GM19468 (cell line): ENCODE measurements around the gene TLK2.
"Not testable (repeated sequence)": the region's sequence is repeated elsewhere in the genome, so short reads cannot be mapped to it uniquely, and the experiment has no call there.

Experiments
- ATAC-seq: cut with Tn5 transposase; IDR thresholded peaks from one replicate; pipeline ENCODE4 v1.9.1; 2021; ENCODE audit warnings: mild to moderate bottlenecking, moderate library complexity, moderate number of reproducible peaks; ENCODE audit not compliant: unreplicated experiment; ENCODE audit errors: extremely low read depth

Gene TLK2

DNA sequence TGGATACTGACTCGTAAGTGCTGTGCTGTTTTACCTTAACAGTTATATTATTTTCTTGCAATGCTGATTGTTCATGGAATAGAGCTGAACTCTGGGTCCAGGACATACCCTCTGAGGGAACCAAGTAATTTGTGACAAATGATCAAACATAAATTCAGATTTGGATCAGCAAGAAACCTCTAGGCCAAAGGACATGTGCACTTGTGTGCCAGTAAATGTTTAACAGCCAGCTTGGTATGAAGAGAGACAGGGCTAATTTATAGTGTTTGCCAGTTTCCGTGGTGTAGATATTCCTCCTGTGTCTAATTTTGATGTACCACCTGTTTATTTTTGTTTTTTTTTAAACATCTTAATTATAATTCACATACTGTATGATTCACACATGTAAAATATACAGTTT lies 118.0 kb downstream of the TLK2 start:
- ATAC-seq: no peak

DNA sequence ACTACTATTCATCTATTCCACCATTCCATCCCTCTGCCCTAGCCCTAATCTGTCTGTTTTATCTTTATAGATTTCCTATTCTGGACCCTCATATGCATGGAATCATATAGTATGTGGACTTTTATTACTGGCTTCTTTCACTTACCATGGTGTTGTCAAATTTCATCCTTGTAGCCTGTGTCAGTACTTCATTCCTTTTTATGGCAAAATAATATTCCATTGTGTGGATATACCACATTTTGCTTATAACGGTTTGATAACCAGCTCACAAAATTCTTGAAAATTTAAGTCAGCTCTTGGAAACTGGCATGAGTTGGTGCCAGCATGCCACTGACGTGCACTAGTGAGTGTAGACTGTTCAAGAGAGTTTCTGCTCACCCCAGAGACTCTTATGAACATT lies 118.5 kb downstream of the TLK2 start:
- ATAC-seq: no peak

DNA sequence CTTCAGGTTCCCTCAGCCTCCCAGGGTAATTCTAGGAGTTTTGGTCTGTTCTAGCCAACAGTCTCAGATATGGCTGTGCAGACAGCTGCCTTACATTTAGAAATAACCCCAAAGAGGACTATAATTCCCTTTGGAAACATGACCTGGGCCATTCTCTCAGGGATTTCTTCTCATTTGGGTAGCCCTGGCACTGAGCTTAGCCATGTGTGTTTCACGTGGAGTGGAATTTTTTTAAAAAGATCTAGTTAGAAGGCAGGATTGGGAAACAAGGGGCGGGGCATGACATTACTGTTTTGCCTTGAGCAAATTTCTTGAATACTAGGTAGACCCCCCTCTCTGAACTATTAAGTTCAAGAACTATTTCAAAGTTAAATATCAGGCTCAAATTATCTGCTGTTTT lies 119.3 kb downstream of the TLK2 start:
- ATAC-seq: no peak

DNA sequence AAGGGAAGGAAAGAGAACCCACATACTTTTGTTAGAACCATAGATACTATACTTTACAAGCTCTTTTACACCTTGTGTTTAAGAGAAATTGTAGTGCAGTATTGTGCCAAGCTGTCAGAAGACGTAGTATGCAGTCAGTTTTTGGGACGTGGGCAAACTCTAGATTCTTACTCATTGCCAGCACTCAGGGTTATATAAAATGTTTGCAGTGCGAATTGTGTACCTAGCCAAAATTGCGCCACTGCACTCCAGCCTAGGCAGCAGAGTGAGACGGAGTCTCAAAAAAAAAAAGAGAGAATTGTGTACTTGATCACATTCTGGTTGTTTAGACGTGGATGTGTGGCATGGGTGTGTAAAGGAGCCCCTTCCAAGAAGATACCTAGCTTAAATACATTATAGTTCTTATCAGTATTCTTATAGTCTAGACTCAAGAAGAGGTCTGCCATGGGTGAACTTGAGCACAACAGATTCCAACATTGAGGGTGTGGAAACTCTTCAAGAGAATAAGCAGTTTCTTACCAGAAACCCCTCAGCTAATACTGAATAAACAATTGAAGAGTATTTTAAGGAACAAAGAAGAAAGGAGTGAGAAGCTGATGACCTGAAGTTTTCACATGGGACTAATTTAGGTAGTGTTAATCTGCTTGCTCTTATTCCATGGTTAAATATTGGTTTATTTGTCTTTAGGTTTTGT lies 121.5 kb downstream of the TLK2 start:
- ATAC-seq: no peak

DNA sequence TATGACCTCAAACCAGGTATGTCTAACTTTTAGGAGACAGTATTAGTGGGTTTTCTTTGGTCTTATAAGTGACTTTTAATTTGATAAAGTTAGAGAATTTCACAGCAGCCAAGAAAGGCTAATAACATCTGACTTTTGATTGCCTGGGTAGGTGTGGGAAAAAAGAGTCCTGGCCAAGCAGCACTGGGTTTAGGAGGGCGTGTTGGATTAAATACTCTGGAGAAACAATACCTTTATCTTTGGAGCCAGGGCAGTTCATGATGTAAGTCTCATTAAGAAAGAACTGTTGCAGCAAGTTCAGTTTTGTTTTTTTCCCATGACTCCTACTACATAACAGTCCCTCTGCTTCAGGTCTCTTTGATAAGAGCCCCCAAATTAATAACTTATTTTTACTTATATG lies 122.2 kb downstream of the TLK2 start:
- ATAC-seq: no peak

DNA sequence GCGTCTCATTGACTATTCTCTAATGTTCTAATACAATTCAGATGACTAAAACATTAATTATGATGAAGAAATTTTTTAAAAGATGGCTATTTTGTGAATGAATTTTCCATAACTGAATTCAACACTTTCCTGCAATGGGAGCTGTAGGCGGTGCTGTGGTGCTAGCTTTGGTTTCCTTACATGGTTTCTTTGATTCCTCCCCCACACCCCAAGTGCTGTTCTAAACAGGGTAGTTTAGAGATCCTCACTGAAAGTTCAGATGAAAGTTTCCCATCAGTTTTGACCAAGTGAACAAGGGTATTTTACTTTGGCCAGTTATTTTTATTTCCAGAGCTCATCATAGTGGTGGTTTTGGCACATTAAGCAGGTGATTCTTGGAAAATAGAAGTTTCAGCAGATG lies 122.8 kb downstream of the TLK2 start:
- no peak for ATAC-seq

DNA sequence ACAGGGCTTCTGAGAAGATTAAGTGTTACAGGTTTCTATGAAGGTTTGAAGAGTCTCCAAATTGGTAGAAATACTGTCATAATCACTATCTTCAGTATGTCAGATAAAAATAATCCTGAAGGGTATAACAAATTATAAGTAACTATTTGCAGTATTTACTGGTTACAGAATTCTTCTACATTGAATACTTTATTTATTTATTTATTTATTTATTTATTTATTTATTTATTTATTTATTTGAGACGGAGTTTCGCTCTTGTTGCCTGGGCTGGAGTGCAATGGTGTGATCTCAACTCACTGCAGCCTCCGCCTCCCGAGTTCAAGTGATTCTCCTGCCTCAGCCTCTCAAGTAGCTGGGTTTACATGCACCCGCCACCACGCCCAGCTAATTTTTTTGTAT lies 125.2 kb downstream of the TLK2 start:
- ATAC-seq: not testable (repeated sequence)

DNA sequence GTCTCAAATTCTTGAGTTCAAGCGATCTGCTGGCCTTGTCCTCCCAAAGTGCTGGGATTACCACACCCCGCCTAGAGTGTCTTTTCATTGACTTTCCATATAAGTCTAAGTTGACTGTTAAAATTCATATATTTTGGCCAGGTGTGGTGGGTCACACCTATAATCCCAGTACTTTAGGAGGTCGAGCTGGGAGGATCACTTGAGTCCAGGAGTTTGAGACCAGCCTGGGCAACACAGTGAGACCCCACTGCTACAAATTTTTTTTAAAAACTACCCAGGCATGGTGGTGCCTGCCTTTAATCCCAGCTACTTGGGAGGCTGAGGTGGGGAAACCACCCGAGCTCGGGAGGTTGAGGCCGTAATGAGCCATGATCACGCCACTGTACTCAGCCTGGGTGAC lies 127.0 kb downstream of the TLK2 start:
- no peak for ATAC-seq

DNA sequence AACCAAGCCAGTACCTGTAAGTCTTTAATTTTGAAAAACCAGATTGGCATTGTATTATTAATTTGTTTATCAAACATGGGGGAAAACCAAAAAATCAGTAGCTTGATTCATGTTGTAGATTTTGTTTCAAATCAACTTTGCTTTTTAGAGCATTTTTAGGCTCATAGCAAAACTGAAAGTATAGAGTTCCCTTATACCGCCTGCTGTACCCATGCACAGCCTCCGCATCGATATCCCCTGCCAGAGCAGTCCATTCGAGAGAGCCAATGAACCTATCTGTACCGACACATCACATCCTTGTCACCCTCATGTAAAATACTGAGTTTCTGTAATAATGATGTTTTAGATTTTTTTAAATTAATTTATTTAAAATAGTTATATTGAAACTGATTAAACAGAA lies 132.7 kb downstream of the TLK2 start:
- no peak for ATAC-seq

DNA sequence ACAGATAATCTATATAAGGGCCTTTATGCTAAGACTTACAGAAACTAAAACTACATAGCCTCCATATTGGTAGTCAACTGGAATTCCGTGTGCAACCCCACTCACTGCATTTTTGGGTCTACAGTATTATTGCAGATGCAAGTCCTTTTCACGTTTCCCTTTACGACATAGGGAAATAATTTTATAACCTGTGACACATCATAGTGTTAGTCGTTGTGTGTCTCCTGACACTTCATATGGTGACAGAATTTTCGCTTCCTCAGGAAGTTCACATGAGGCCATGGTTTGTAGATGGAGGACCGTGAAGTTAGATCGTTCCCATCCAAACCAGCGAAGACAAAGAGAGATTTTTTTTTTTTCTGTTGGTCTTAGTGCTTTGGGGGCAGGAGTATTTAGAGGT lies 133.1 kb downstream of the TLK2 start:
- ATAC-seq: no peak

DNA sequence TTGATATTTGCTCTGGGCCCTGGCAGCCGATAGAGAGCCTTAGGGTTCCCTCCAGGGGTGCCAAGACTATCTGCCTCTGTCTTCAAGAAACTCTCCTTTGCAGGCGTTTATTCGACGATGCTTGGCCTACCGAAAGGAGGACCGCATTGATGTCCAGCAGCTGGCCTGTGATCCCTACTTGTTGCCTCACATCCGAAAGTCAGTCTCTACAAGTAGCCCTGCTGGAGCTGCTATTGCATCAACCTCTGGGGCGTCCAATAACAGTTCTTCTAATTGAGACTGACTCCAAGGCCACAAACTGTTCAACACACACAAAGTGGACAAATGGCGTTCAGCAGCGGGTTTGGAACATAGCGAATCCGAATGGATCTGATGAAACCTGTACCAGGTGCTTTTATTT lies 133.7 kb downstream of the TLK2 start:
- not testable (repeated sequence) for ATAC-seq

DNA sequence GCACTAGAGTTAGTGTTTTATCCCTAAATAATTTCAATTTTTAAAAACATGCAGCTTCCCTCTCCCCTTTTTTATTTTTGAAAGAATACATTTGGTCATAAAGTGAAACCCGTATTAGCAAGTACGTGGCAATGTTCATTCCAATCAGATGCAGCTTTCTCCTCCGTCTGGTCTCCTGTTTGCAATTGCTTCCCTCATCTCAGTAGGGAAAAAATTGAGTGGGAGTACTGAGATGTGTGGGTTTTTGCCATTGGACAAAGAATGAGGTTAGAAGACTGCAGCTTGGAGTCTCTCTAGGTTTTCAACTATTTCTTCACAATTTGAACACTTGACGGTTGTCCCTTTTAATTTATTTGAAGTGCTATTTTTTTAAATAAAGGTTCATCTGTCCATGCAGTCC lies 134.5 kb downstream of the TLK2 start:
- ATAC-seq: not testable (repeated sequence)

DNA sequence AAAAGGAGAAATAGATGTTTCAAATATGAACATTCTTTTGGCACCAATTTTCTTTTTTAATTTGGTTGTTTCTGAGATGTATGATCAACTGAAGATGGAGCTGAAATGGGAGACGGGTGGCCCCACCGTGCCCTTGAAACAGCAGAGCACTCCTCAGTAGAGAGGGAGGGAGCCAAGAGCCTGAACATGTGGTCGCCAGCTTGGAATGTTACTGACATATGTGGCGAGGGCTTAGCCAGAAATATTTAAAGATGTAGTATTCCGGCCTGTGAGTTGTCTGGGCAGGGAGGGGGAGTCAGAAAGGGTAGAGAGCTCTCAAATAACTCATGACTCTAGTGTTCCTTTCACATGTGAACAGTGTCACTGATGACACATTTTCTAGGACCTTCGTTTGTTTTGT lies 135.5 kb downstream of the TLK2 start:
- no peak for ATAC-seq

DNA sequence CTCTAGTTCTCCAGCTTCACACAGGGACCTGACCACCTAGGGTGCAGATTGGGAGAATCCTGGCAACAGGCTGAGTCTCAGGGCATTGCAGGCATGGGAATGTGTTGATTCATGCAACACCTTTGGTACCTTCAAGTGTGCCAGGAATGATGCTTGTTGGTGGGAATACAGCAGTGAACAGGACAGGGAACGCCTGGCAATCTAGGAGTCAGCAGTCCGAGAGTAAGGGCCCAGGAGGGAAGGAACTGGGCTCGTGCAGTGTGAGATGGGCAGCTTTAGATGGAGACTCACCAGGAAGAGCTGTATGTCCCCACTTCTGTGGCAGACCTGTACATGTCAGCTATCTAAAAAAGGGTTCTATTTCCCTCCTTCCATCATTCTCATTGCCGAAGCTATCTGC lies 136.9 kb downstream of the TLK2 start:
- no peak for ATAC-seq

DNA sequence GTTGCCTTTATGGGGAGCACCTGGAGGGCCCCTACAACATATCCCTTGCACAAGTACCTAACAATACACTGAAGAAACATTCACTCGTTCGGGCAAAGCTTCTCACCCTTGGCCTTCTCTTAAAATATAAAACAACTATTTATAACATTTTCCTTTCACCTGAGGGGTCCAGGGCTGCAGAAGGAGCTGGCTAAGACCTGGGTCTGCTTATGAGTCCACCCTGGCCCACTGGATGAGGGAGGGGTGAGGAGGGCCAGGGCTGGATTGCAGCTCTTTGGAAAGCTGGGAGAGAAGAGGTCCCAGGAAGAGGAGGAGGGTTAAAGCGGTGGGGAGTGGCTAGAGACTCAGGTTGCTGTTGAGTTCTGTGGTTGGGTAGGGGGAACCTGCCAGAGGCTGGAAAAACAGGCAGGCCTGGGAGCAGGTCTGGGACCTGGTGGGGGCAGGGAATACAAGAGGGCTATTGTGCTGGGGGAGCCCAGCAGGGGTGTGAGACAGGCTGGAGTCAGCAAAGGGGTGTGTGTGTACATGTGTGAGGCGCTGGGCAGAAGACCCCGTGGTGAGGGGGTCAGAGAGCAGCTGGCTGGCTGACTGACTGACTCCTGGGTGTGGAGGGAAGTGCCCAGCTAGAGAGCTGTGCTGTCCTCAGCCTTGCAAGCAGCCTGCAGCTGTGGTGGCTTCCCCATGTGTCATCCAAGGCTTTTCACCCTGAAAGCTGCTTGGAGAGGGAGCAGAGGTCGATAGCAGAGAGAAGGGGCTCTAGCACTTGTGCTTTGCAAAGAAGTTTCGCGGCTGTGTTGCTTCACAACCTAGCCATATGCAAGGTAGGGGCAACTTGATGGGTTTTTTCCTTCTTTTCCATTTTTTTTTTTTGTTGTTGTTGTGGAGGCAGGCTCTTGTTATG lies 138.6 kb downstream of the TLK2 start:
- ATAC-seq: no peak

DNA sequence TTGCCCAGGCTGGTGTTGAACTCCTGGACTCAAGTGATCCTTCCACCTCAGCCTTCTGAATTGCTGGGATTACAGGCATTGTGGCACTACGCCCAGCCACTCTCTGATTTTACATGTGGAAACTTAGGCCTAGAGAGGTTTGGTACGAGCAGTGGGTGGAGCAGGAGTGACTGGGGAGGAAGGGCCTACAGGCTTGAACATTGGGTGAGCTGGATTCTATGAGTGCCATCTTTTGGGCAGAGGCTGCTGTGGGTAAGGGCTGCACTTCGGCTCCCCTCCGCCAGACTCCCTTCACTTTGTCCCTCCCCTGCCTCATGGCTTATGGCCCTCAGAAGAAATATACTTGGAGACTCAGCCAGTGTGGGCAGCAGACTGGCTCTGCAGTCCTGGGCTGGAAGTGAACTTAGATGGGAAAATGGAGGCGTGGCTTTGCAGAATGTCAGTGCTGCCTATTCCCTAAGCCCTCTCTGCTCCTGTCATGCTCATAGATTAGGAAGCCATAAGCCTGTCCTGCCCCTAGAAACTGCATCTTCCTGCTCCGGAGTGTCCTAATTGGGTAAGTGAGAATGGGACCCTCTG lies 139.4 kb downstream of the TLK2 start:
- no peak for ATAC-seq

DNA sequence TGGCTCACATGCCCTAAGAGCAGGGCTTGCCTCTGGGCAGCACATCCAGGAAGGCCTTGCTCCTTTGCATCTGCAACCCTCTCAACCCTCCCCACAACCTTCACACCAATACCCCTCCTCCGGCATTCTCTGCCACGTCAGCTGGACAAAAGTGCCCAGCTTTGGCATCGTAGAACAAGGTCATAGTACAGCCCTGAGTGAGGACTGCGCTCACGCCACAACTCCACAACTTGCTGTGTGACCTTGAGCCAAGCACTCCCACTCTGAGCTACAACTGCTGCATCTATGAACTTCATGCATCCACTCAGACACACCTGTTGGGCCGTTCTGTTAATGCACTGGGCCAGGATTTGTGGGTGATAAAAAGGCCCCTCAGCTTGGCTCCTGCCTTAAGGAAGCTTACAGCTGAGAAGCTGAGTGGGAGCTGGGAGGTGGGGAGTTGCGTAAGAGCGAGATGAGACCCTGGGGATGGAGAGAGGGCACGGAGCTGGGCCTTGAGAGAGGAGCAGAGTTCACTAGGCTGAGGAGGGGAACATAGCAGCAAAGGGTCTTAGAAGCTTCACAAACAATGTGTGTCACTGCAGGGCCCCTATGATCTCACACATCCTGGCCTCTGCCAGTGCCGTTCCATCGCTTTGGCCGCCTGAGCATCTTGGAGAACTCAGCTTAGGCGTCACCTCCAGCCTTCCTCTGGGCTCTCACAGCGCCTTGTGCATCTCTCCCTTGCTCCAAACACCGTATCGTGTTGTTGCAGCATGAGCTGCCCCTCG lies 140.2 kb downstream of the TLK2 start:
- ATAC-seq: no peak

DNA sequence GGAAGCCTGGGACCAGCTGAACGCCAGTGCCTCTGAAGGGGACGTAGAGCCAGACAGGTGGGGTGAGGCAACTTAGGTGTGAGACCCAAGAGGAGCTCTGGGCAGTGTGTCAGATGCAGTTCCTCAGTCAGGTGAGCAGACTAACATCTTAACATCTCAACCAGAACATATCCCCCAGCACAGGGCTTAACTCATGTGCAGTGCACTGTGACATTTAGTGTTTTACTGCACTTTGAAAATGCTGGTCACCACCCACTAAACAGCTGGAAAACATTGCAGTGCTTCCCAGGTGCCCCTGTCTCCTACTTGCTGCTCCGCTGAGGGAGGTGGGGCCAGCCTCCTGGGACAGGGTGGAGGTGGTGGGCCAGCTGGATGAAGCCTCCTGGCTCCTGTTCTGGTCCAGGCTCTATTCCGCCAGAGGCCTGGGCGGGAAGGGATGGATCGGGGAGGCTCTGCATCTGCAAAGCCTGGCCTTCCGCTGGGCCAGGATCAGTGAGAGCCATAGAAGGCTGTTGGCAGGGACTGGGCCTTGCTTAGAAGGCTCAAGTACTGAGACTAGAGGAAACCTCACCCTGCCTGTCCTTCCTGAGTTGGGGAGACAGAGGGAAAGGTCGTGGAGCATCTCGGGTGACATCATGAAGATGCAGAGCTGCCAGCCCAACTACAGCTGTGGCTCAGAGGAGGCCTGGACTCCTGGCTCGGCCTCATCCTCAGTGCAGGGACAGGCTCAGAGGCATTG lies 141.0 kb downstream of the TLK2 start:
- no peak for ATAC-seq

DNA sequence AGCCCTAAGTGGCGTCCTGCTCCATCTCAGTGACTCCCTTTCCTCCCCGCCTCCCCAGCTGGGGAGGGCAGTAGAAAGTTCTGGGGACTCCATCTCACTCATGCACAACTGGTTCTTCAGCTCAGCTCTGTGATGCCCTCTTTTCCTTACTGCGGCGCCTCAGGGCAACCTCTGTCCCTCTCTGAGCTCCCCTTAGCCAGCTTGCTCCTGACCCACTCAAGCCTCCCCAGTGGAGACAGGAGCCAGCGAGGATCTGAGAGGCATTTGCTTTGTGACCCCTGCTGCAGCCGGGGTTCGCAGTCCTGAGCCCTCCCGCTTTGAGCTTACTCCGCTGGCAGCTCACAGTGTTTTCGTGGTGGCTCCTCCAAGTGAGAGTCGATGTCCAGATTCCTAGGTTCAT lies 142.6 kb downstream of the TLK2 start:
- no peak for ATAC-seq
